ENCODE results near the gene ALOX5AP. TPM values are rescaled to one million over a fixed set of nuclear protein-coding genes. Genes with fewer than 3 reads are reported as not detected.

Gene ALOX5AP
- total RNA-seq, 1 donor from 2014 or later, result not detected

DNA sequence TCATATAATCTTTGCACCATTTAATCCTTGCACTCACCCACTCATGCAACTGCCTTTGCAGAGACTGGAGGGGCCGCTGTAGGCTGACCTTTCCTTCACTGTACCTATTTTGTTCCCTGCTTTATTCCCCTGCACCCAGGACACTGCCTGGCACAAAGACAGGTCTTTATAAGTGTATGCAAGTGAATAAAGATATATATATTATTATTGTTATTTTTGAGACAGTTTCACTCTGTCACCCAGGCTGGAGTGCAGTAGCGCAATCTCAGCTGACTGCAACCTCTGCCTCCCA is 3.8 kb downstream of the ALOX5AP start:
- peaks cover 37% of the 10 kb centered on the region for H3K4me1 Mint-ChIP-seq
- Histone ChIP-seq H3K79me2 (ENCODE audit: low read depth) (no peaks in the 10 kb centered on the region), H3K4me3 (no peak overlapping the region), H3K4me1 (peaks cover 17% of the 10 kb centered on the region), H4K20me1 (ENCODE audit: low read depth) (no peaks in the 10 kb centered on the region), H3K4me2 (peak overlapping the region; percentile 41), H3K9ac (no peak overlapping the region), H3F3A (ENCODE audit: low read depth) (no peaks in the 10 kb centered on the region), H2AFZ (replicated peaks) (peak overlapping the region; percentile 90), H3K9me3 (ENCODE audit: low read depth) (no peaks in the 10 kb centered on the region), H3K27ac (no peak overlapping the region), H3K27me3 (no peaks in the 10 kb centered on the region), H3K36me3 (no peaks in the 10 kb centered on the region)
- TF ChIP-seq EZH2phosphoT487 (IDR thresholded peaks at IDR 0.05) (no peak), EZH2 (IDR thresholded peaks at IDR 0.05) (no peak)
- TF ChIP-seq, protein P1, sequence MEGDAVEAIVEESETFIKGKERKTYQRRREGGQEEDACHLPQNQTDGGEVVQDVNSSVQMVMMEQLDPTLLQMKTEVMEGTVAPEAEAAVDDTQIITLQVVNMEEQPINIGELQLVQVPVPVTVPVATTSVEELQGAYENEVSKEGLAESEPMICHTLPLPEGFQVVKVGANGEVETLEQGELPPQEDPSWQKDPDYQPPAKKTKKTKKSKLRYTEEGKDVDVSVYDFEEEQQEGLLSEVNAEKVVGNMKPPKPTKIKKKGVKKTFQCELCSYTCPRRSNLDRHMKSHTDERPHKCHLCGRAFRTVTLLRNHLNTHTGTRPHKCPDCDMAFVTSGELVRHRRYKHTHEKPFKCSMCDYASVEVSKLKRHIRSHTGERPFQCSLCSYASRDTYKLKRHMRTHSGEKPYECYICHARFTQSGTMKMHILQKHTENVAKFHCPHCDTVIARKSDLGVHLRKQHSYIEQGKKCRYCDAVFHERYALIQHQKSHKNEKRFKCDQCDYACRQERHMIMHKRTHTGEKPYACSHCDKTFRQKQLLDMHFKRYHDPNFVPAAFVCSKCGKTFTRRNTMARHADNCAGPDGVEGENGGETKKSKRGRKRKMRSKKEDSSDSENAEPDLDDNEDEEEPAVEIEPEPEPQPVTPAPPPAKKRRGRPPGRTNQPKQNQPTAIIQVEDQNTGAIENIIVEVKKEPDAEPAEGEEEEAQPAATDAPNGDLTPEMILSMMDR (IDR thresholded peaks at IDR 0.05), result no peak
- no peak overlapping the region for H3K27ac Mint-ChIP-seq
- H3K27me3 Mint-ChIP-seq (ENCODE audit: insufficient read depth, low read depth), result peaks cover 7% of the 10 kb centered on the region
- no peaks in the 10 kb centered on the region for H3K36me3 Mint-ChIP-seq
- H3K4me3 Mint-ChIP-seq, result peak overlapping the region; percentile 30
- no peaks in the 10 kb centered on the region for H3K9me3 Mint-ChIP-seq
- no peak for DNase-seq (ENCODE audit: low spot score)

DNA sequence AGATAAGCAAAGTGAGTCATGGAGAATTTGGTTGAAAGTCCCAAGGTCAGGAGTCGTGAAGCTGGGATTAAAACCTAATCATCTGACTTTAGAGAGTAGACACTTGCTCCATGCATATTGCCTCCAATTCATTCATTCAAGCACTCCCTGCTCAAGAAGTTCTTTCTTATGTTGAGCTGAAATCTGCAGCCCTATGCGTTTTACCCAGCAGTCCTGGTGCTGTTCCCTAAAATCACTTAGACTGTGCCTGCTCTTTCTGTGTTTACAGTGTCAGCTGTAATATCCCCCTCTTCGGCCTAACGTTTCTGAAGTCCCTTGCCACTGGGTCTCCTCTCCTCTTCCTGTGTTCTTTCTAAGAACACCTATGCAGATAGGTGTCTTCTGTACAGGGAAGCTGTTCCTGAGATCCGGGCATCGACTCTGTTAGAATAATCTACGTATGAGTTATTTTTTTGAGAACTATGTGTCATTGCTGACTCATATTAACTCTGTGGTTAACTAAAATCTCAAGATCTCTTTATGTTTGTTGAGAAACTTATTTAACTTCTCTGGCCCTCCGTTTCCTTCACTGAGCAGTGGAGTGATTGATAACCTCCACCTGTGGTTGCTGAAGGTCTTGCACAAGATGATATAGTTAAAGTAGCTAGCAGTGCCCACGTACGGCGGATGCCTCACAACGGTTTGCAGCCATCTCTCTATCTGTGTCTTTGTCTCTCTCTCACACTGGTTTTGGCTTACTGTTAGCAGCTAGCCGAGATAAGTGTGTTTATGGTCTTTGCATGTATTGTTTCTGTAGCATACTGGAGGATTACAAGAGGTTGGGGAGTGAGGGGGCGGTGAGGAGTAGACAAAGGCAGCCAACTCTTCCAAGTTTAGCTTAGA is 4.7 kb downstream of the ALOX5AP start:
- Mint-ChIP-seq H3K4me3 (peak overlapping the region; percentile 0), H3K27ac (peak overlapping the region; percentile 5)
- H3K9ac ChIP-seq, result no peak overlapping the region

DNA sequence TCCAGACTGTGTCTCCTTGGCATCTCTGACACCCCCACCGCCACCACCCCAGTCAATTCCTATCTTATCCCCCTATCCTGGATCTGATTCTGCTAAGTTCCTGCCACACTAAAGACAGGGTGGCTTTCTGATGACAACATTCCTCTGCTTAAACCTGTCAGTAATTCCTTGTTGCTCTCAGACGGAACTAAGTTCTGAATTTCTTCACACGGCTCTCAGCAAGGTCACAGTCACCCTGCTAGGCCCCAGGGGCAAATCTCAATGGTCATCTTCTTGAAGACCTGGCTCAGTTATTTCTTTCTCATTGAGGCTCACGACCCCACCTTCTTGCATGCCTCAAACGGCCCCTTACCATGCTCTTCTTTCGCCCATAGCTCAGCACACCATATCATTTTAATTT is 7.6 kb downstream of the ALOX5AP start:
- no peaks in the 10 kb centered on the region for H3K9me3 Mint-ChIP-seq
- Histone ChIP-seq H3K9me3 (ENCODE audit: low read depth) (no peaks in the 10 kb centered on the region), H3K36me3 (no peaks in the 10 kb centered on the region), H3K27me3 (no peaks in the 10 kb centered on the region), H3K4me3 (no peak overlapping the region), H4K20me1 (ENCODE audit: low read depth) (no peaks in the 10 kb centered on the region), H3K4me1 (peaks cover 17% of the 10 kb centered on the region), H2AFZ (replicated peaks) (no peak overlapping the region), H3K79me2 (ENCODE audit: low read depth) (no peaks in the 10 kb centered on the region), H3K4me2 (no peak overlapping the region), H3F3A (ENCODE audit: low read depth) (no peaks in the 10 kb centered on the region), H3K27ac (no peak overlapping the region), H3K9ac (no peak overlapping the region)
- peaks cover 8% of the 10 kb centered on the region for H3K27me3 Mint-ChIP-seq (ENCODE audit: insufficient read depth, low read depth)
- H3K27ac Mint-ChIP-seq, result no peak overlapping the region
- H3K36me3 Mint-ChIP-seq, result no peaks in the 10 kb centered on the region
- H3K4me1 Mint-ChIP-seq, result peaks cover 47% of the 10 kb centered on the region
- TF ChIP-seq EZH2 (IDR thresholded peaks at IDR 0.05) (no peak), EZH2phosphoT487 (IDR thresholded peaks at IDR 0.05) (no peak)
- TF ChIP-seq, protein P1 (IDR thresholded peaks at IDR 0.05), result no peak
- DNase-seq (ENCODE audit: low spot score), result no peak
- no peak overlapping the region for H3K4me3 Mint-ChIP-seq

More for the DNA sequence above, 4.7 kb downstream of the ALOX5AP start:
- H3K9me3 ChIP-seq (ENCODE audit: low read depth), result no peaks in the 10 kb centered on the region
- H3K27me3 Mint-ChIP-seq (ENCODE audit: insufficient read depth, low read depth), result peaks cover 7% of the 10 kb centered on the region
- no peak overlapping the region for H2AFZ ChIP-seq (replicated peaks)
- no peaks in the 10 kb centered on the region for H3K27me3 ChIP-seq
- no peaks in the 10 kb centered on the region for H3F3A ChIP-seq (ENCODE audit: low read depth)
- no peaks in the 10 kb centered on the region for H3K9me3 Mint-ChIP-seq
- no peak overlapping the region for H3K27ac ChIP-seq
- H3K4me3 ChIP-seq, result no peak overlapping the region
- DNase-seq (ENCODE audit: low spot score), result peak; percentile 35
- no peaks in the 10 kb centered on the region for H3K79me2 ChIP-seq (ENCODE audit: low read depth)
- TF ChIP-seq EZH2 (IDR thresholded peaks at IDR 0.05) (no peak), EZH2phosphoT487 (IDR thresholded peaks at IDR 0.05) (no peak)
- TF ChIP-seq, protein P1 (IDR thresholded peaks at IDR 0.05), result no peak
- H4K20me1 ChIP-seq (ENCODE audit: low read depth), result no peaks in the 10 kb centered on the region
- H3K4me2 ChIP-seq, result peak overlapping the region; percentile 29
- peaks cover 17% of the 10 kb centered on the region for H3K4me1 ChIP-seq
- no peaks in the 10 kb centered on the region for H3K36me3 ChIP-seq
- H3K36me3 Mint-ChIP-seq, result no peaks in the 10 kb centered on the region
- peaks cover 37% of the 10 kb centered on the region for H3K4me1 Mint-ChIP-seq
